ENCODE results near the gene ZSCAN12.

DNA sequence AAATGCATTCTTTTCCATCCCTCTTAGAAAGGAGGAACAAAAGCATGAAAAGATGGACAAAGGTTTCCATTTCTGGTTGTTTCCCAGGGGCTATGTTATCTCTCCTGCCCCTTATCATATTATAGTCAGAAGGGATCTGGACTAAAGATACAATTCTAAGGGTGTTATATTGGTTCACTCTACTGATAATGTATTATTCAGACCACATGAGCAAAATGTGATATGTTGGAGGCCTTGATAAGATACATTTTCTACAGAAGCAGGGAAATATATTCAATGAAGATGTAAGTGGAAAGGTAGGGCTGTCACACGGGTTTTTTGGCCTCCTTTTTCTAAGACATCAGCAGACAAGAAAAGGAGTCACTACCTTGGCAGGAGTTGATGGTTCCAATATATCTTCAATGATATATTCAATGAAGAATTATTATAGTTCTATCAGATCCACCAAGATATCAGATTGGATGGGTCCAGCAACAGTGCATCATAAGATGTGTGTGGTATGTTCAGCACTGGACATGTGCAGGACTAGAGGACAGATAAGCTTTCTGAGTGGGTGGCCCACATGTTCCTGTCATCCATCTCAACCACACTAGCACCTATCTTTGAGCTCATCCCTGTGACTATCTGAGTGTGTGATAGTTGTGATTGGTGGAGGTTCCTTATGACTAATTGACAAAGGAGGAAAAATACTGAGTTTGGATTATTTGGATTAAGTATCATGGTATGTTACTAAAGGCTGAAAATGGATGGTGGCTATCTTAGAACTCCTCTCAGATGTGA, 55.5 kb downstream of the ZSCAN12 start:
- no peak for TF ChIP-seq CTCF (IDR thresholded peaks at IDR 0.05 in 8 of 11, conservative IDR thresholded peaks at IDR 0.05 in 3 of 11)
- no peak for TF ChIP-seq POLR2A (IDR thresholded peaks at IDR 0.05)
- TF ChIP-seq POLR2AphosphoS5 (IDR thresholded peaks at IDR 0.05), result no peak

Data from spleen (tissue), 7 donors.